Endodermal cell (in vitro differentiated cells): ENCODE measurements around the gene TXLNG. TPM values are rescaled to one million over a fixed set of nuclear protein-coding genes. Genes with fewer than 3 reads are reported as not detected.

ENCODE experiments used
- DNase-seq: peaks from one replicate; pipeline ENCODE4 v3.0.0-alpha.2; 2017
- H3K27ac ChIP-seq: 2 replicates; pipeline ENCODE4 v1.5.1; 2013; ENCODE audit warnings: mild to moderate bottlenecking, low read depth, low read length, moderate library complexity
- H3K27me3 ChIP-seq: 2 replicates; pipeline ENCODE4 v1.6.1; 2013; ENCODE audit warnings: mild to moderate bottlenecking, low read length, moderate library complexity; ENCODE audit not compliant: insufficient read depth, control insufficient read depth, poor library complexity, severe bottlenecking
- H3K36me3 ChIP-seq: 2 replicates; pipeline ENCODE4 v1.7.0; 2013; ENCODE audit warnings: mild to moderate bottlenecking, low read length, moderate library complexity; ENCODE audit not compliant: control insufficient read depth, insufficient read depth
- H3K4me1 ChIP-seq: one replicate; pipeline ENCODE4 v1.7.0; 2013; ENCODE audit warnings: low read length; ENCODE audit not compliant: control insufficient read depth, insufficient read depth
- H3K4me3 ChIP-seq: 2 replicates; pipeline ENCODE4 v1.5.1; 2013; ENCODE audit warnings: mild to moderate bottlenecking, low read length, moderate library complexity
- H3K9ac ChIP-seq: 2 replicates; pipeline ENCODE4 v1.6.1; 2013; ENCODE audit warnings: mild to moderate bottlenecking, low read length, moderate library complexity; ENCODE audit not compliant: poor library complexity, severe bottlenecking; ENCODE audit errors: extremely low read depth
- H3K9me3 ChIP-seq: 2 replicates; pipeline ENCODE4 v1.6.1; 2013; ENCODE audit warnings: mild to moderate bottlenecking, low read length, moderate library complexity; ENCODE audit not compliant: control insufficient read depth
- H3K27ac Mint-ChIP-seq: 2 replicates; pipeline ENCODE4 v1.8.0; 2020; ENCODE audit warnings: mixed read lengths
- H3K27me3 Mint-ChIP-seq: 2 replicates; pipeline ENCODE4 v1.8.0; 2021; ENCODE audit warnings: mild to moderate bottlenecking, mixed read lengths; ENCODE audit not compliant: insufficient read depth
- H3K36me3 Mint-ChIP-seq: 2 replicates; pipeline ENCODE4 v1.8.0; 2020; ENCODE audit warnings: low read depth, mixed read lengths
- H3K4me1 Mint-ChIP-seq: 2 replicates; pipeline ENCODE4 v1.8.0; 2020; ENCODE audit warnings: mixed read lengths
- H3K4me3 Mint-ChIP-seq: 2 replicates; pipeline ENCODE4 v1.8.0; 2020; ENCODE audit warnings: mild to moderate bottlenecking, moderate library complexity, mixed read lengths
- H3K9me3 Mint-ChIP-seq: 2 replicates; pipeline ENCODE4 v1.8.0; 2020; ENCODE audit warnings: mild to moderate bottlenecking, mixed read lengths
- CTCF ChIP-seq: fragments of 200-600 bp; sonication (generic); conservative IDR thresholded peaks from 2 replicates; pipeline ENCODE4 v1.5.0; 2021; ENCODE audit warnings: antibody characterized with exemption, mild to moderate bottlenecking
- WGBS, 2 experiments: methylation state at CpG; one replicate each; pipeline versions ENCODE4 v1.1.5 to v1.1.7; 2013; ENCODE audit warnings: missing lambda C conversion rate in 2 of 2, mixed read lengths in 1 of 2; ENCODE audit not compliant: insufficient coverage in 1 of 2, insufficient read length in 1 of 2; 5-methylcytosine and 5-hydroxymethylcytosine counted together
- total RNA-seq, 2 donors: library from RNA; stranded (reverse); fragmentation: NEBNext Ultra II Directional in 1 of 2; extraction: Animal tissue kit (Norgen Biotek cat#: 25700) in 1 of 2; gene quantifications; 2 replicates in 1 of 2; 3 replicates in 1 of 2; pipeline ENCODE4 v1.2.1, GENCODE V29; 2021

TXLNG gene
- total RNA-seq, 2 donors from 2014 or later: 13.8 to 31.0 TPM

GRCh38 chrX:16876696-16877095, 90.4 kb downstream of the TXLNG start:
- peaks cover 24% of the 10 kb centered on the region for H3K27me3 Mint-ChIP-seq
- Histone ChIP-seq H3K9me3 (no peaks in the 10 kb centered on the region), H3K27me3 (no peaks in the 10 kb centered on the region), H3K9ac (no peak overlapping the region), H3K36me3 (no peaks in the 10 kb centered on the region), H3K4me3 (no peak overlapping the region), H3K27ac (no peak overlapping the region), H3K4me1 (no peaks in the 10 kb centered on the region)
- no peak overlapping the region for H3K4me3 Mint-ChIP-seq
- no peaks in the 10 kb centered on the region for H3K9me3 Mint-ChIP-seq
- peaks cover 36% of the 10 kb centered on the region for H3K4me1 Mint-ChIP-seq
- 7% methylated on average over 1 of the region's 1 CpG; no CpG with 5 or more reads in 1 of the 2 experiments for WGBS, 2 experiments
- TF ChIP-seq CTCF: no peak
- H3K36me3 Mint-ChIP-seq: no peaks in the 10 kb centered on the region
- no peak for DNase-seq
- no peak overlapping the region for H3K27ac Mint-ChIP-seq

- no peaks in the 10 kb centered on the region for H3K4me1 ChIP-seq
- peak; percentile 44 for DNase-seq
- Mint-ChIP-seq H3K9me3 (no peaks in the 10 kb centered on the region), H3K36me3 (no peaks in the 10 kb centered on the region), H3K27me3 (peaks cover 21% of the 10 kb centered on the region), H3K4me3 (peak overlapping the region; percentile 66), H3K4me1 (peaks cover 3% of the 10 kb centered on the region), H3K27ac (no peak overlapping the region)
- no peak for TF ChIP-seq CTCF
- H3K27ac ChIP-seq: no peak overlapping the region
- no peak overlapping the region for H3K9ac ChIP-seq
- no peaks in the 10 kb centered on the region for H3K27me3 ChIP-seq
- no peak overlapping the region for H3K4me3 ChIP-seq
- WGBS, 2 experiments: 63 to 77% methylated on average over 4 to 7 of the region's 7 CpGs
- no peaks in the 10 kb centered on the region for H3K9me3 ChIP-seq
- no peaks in the 10 kb centered on the region for H3K36me3 ChIP-seq
Observed at GRCh38 chrX:16882169-16882568, 95.9 kb downstream of the TXLNG start.

- peaks cover 22% of the 10 kb centered on the region for H3K27me3 Mint-ChIP-seq
- no peak overlapping the region for H3K9ac ChIP-seq
- H3K27ac Mint-ChIP-seq: peak overlapping the region; percentile 81
- WGBS, 2 experiments: 0 to 5% methylated on average over 1 to 27 of the region's 27 CpGs
- peak; percentile 92 for DNase-seq
- H3K36me3 ChIP-seq: no peaks in the 10 kb centered on the region
- peak overlapping the region; percentile 76 for H3K4me3 ChIP-seq
- H3K9me3 Mint-ChIP-seq: no peaks in the 10 kb centered on the region
- H3K27ac ChIP-seq: no peak overlapping the region
- no peaks in the 10 kb centered on the region for H3K36me3 Mint-ChIP-seq
- H3K27me3 ChIP-seq: no peaks in the 10 kb centered on the region
- H3K4me1 ChIP-seq: no peaks in the 10 kb centered on the region
- H3K9me3 ChIP-seq: no peaks in the 10 kb centered on the region
- TF ChIP-seq CTCF: peak; percentile 90
- H3K4me3 Mint-ChIP-seq: peak overlapping the region; percentile 66
- peaks cover 3% of the 10 kb centered on the region for H3K4me1 Mint-ChIP-seq
Observed at GRCh38 chrX:16882702-16883486, 96.6 kb downstream of the TXLNG start.
